Aortic smooth muscle cell (primary cell): Measurements from ENCODE around the gene THG1L. TPM values are rescaled to one million over a fixed set of nuclear protein-coding genes. Genes with fewer than 3 reads are reported as not detected.

ENCODE experiments used
- total RNA-seq: library from RNA; depleted of rRNA; stranded (reverse); fragments of >200 nt; gene quantifications from 2 replicates; pipeline ENCODE4 v1.2.3, GENCODE V29; 2014

The THG1L gene
- total RNA-seq = 20.7 and 24.0 TPM in 2 replicates

GRCh38 chr5:157731272-157732129 is at the start of gene THG1L:
Gene THG1L, plus strand, starts transcription at chr5:157731420. Its CDS starts 21 bp downstream, at chr5:157731441.

GRCh38 chr5:157743163-157744050 is 12.2 kb downstream of the THG1L start, which contains the start of gene LSM11:
Gene LSM11, plus strand, starts transcription at chr5:157743712. Its CDS starts 39 bp downstream, at chr5:157743751.

Other genes starting within 250 kb of the THG1L start
- 6.5 and 6.8 TPM in 2 replicates for gene ADAM19, start 155.6 kb upstream of the THG1L start, total RNA-seq
- gene SOX30, start 79.0 kb upstream of the THG1L start, total RNA-seq = not detected in 2 replicates
- not detected in 2 replicates for gene C5orf52, start 59.9 kb upstream of the THG1L start, total RNA-seq
- 2.2 and 3.2 TPM in 2 replicates for gene LSM11, start 12.3 kb downstream of the THG1L start, total RNA-seq
- gene CLINT1, start 127.7 kb downstream of the THG1L start, total RNA-seq = 89.2 and 109 TPM in 2 replicates